Small intestine (tissue), 16 donors: Measurements from ENCODE around the gene ZNF410. TPM values are rescaled to one million over a fixed set of nuclear protein-coding genes. Genes with fewer than 3 reads are reported as not detected.
"Not testable (repeated sequence)": the region's sequence is repeated elsewhere in the genome, so short reads cannot be mapped to it uniquely, and the experiment has no call there.

Experiments used
- DNase-seq, 2 donors: peaks; one replicate each; pipeline versions ENCODE4 v3.0.0 to v3.0.0-alpha.2; 2013
- FAIRE-seq: peaks from 2 replicates; lab custom pipeline; 2012; peaks lifted over from hg19 to GRCh38; lab: Jason Lieb, UNC
- H3K27ac ChIP-seq, 3 donors: one replicate each; pipeline ENCODE4 v1.5.1; 2013; ENCODE audit warnings: low read length in 2 of 3, mild to moderate bottlenecking in 2 of 3, control low read depth in 1 of 3, inconsistent platforms in 1 of 3, low read depth in 1 of 3, moderate library complexity in 1 of 3
- H3K27me3 ChIP-seq, 3 donors: one replicate each; pipeline ENCODE4 v1.6.1; 2013; ENCODE audit warnings: low read length in 3 of 3, inconsistent platforms in 1 of 3; ENCODE audit not compliant: control insufficient read depth in 3 of 3, insufficient read depth in 3 of 3
- H3K36me3 ChIP-seq, 3 donors: one replicate each; pipeline ENCODE4 v1.6.1; 2013; ENCODE audit warnings: low read length in 3 of 3, inconsistent platforms in 1 of 3, low read depth in 1 of 3, mild to moderate bottlenecking in 1 of 3, moderate library complexity in 1 of 3; ENCODE audit not compliant: control insufficient read depth in 3 of 3, insufficient read depth in 2 of 3
- H3K4me1 ChIP-seq, 3 donors: one replicate each; pipeline ENCODE4 v1.6.1; 2013; ENCODE audit warnings: low read length in 2 of 3, inconsistent platforms in 1 of 3, low read depth in 1 of 3, mild to moderate bottlenecking in 1 of 3, moderate library complexity in 1 of 3; ENCODE audit not compliant: control insufficient read depth in 3 of 3, insufficient read depth in 2 of 3
- H3K4me3 ChIP-seq, 3 donors: one replicate each; pipeline ENCODE4 v1.5.1; 2013; ENCODE audit warnings: low read length in 3 of 3, control low read depth in 1 of 3, inconsistent platforms in 1 of 3, low read depth in 1 of 3, mild to moderate bottlenecking in 1 of 3, moderate library complexity in 1 of 3
- H3K9me3 ChIP-seq, 2 donors: one replicate each; pipeline ENCODE4 v1.6.1; 2013; ENCODE audit warnings: low read depth in 1 of 2, low read length in 1 of 2; ENCODE audit not compliant: control insufficient read depth in 2 of 2, insufficient read depth in 1 of 2
- WGBS, 3 donors: extraction: QIAGEN DNeasy Blood & Tissue Kit; methylation state at CpG; one replicate each; pipeline ENCODE4 v1.1.7; 2013; 5-methylcytosine and 5-hydroxymethylcytosine counted together
- long read RNA-seq, 10 donors: transcript quantifications; one replicate each; lab custom pipeline, GENCODE V29; 2026
- polyA plus RNA-seq, 4 donors: library from polyadenylated mRNA; stranded (reverse) in 3 of 4; unstranded in 1 of 4; fragments of 200-250 nt in 3 of 4; fragments of 120-200 nt in 1 of 4; gene quantifications; one replicate each; pipeline versions ENCODE4 v1.2.1 to v1.2.3, GENCODE V29; 2013
- donor health status: healthy with polysubstance abuse.
- donor health status: control.
- donor health status: control.
- donor health status: Bipolar disorder and iron deficiency.
- donor health status: healthy.

Gene ZNF410
- 10 to 100 TPM; 30.7 to 50.1 (median 36.7) TPM for polyA plus RNA-seq
- long read RNA-seq, donor 1, result 0 reads
- long read RNA-seq, donor 2, partial matches to known transcripts, result 0 of 3 reads
- long read RNA-seq, donor 2, other reads (novel, unspliced or antisense), result 0 of 3 reads
- long read RNA-seq, donor 3, partial matches to known transcripts, result 0 of 1 reads
- long read RNA-seq, donor 3, other reads (novel, unspliced or antisense), result 0 of 1 reads
- long read RNA-seq, donor 4, partial matches to known transcripts, result 0 of 1 reads
- long read RNA-seq, donor 4, other reads (novel, unspliced or antisense), result 0 of 1 reads
- long read RNA-seq, donor 5, partial matches to known transcripts, result 0 of 1 reads
- long read RNA-seq, donor 5, other reads (novel, unspliced or antisense), result 0 of 1 reads
- long read RNA-seq, donor 6, partial matches to known transcripts, result 0 of 4 reads
- long read RNA-seq, donor 6, other reads (novel, unspliced or antisense), result 0 of 4 reads
- long read RNA-seq, donor 7, result 0 reads
- long read RNA-seq, donor 8, partial matches to known transcripts, result 0 of 1 reads
- long read RNA-seq, donor 8, other reads (novel, unspliced or antisense), result 0 of 1 reads
- long read RNA-seq, donor 9, partial matches to known transcripts, result 0 of 1 reads
- long read RNA-seq, donor 9, other reads (novel, unspliced or antisense), result 0 of 1 reads
- long read RNA-seq, donor 10, partial matches to known transcripts, result 8 of 12 reads
- long read RNA-seq, donor 10, other reads (novel, unspliced or antisense), result 0 of 12 reads

DNA sequence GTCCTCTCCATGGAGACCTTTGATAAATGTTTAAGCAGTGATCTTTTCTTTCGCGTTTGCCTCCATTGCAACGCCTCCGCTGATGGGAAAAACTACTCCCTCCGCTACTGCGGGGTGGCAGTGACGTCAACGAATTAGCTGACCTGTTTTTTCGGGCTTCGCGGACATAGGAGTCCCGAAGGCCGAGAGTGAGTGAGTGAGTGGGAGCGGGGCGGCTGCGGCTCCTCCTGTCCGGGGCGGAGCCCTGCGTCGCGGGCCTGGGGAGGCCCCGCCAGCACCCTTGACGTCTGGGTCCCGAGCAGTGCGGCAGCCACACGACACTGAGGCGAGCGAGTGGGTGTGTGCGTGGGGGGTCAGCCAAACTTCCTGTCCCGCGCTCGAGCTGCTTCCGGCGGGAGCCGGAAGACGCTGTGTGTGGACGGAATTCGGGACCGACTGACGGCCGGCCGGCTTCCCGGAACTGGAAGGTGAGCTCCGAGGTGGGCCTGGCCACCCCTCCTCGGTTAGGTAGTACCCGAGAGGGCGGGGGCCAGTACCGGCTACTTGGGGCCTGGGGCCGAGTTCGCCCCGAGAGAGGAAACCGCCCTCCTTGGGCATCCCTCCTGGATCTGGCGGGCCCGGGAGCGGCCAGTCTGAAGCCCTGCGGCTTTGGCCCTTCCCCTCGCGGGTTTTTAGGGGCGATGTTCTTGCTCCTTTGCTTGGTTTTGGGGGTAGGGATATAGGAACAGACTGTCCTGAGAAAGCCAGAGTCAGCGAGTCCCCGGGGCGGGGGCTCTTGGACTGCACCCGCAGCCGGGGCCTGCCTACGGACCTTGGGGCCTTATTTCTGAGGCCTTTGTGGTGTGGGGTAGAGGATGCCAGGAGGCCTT, at the start of gene ZNF410:
Gene ZNF410, plus strand, starts transcription at position 411 of the 869 bp plus-strand sequence. CDS start 5,317 bp downstream, outside the sequence.
- H3K27me3 ChIP-seq, result no peaks in the 10 kb centered on the region
- no peaks in the 10 kb centered on the region for H3K36me3 ChIP-seq
- peak within 1 kb of the TSS; percentile 91 to 95 (median 93) for H3K27ac ChIP-seq
- peak within 1 kb of the TSS; percentile 80 to 95 (median 93) for H3K4me3 ChIP-seq
- 0% methylated on average over 61 to 65 of the region's 65 CpGs for WGBS, 3 donors
- FAIRE-seq (no peak), DNase-seq (peak; percentile 93 to 96)
- H3K9me3 ChIP-seq, result no peaks in the 10 kb centered on the region
- peaks cover 0 to 6% (median 4%) of the 10 kb centered on the region in 3 donors for H3K4me1 ChIP-seq

GRCh38 chr14:73838293-73839034, 48.2 kb upstream of the ZNF410 start:
- not testable (repeated sequence) for H3K4me3 ChIP-seq, H3K9me3 ChIP-seq, H3K27ac ChIP-seq, FAIRE-seq, H3K27me3 ChIP-seq, H3K4me1 ChIP-seq, H3K36me3 ChIP-seq, DNase-seq
- 92 to 96% (median 95%) methylated on average over 7 of the region's 7 CpGs for WGBS, 3 donors

DNA sequence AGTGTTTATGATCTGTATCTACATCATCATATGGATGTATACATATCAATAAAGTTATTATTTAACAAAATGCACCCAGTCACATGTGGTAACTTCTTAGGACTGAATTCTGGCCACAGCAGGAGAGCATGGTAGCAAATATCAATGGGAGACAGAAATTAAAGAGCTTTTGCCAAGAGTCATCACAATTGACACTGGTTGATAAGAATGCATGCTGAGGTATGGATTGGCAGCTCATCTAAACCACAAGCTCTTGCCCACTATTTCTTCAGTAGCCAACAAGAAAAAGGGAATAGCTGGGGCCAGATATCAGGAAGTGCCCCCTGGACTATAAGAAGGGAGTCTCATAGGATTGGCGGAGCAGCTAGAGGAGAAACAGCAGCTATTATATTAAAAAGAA, 44.5 kb upstream of the ZNF410 start:
- peaks cover 0 to 6% of the 10 kb centered on the region in 2 donors for H3K9me3 ChIP-seq
- DNase-seq (no peak), FAIRE-seq (no peak)
- H3K27ac ChIP-seq, result no peak overlapping the region
- no peaks in the 10 kb centered on the region for H3K27me3 ChIP-seq
- no peaks in the 10 kb centered on the region for H3K36me3 ChIP-seq
- 88 to 96% (median 95%) methylated on average over 1 of the region's 1 CpG for WGBS, 3 donors
- H3K4me1 ChIP-seq, result no peaks in the 10 kb centered on the region
- H3K4me3 ChIP-seq, result no peak overlapping the region

DNA sequence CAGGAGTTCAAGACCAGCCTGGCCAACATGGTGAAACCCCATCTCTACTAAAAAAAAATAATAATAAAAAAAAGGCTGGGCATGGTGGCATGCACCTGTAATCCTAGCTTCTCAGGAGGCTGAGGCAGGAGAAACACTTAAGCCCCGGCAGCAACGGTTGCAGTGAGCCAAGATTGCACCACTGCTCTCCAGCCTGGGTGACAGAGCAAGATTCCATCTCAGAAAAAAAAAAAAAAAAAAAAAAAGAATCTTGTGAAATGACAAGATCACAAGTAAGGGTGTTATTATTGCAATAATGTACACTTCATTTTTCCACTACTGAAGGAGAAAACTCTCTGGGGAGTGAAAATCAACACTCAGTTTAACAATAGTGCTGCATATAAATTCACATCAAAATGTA, 43.8 kb upstream of the ZNF410 start:
- Histone ChIP-seq H3K27me3 (no peaks in the 10 kb centered on the region), H3K4me3 (no peak overlapping the region), H3K36me3 (no peaks in the 10 kb centered on the region), H3K9me3 (peaks cover 0 to 6% of the 10 kb centered on the region in 2 donors), H3K27ac (no peak overlapping the region), H3K4me1 (no peaks in the 10 kb centered on the region)
- 89 to 91% (median 89%) methylated on average over 2 of the region's 2 CpGs for WGBS, 3 donors
- FAIRE-seq (no peak), DNase-seq (no peak)

DNA sequence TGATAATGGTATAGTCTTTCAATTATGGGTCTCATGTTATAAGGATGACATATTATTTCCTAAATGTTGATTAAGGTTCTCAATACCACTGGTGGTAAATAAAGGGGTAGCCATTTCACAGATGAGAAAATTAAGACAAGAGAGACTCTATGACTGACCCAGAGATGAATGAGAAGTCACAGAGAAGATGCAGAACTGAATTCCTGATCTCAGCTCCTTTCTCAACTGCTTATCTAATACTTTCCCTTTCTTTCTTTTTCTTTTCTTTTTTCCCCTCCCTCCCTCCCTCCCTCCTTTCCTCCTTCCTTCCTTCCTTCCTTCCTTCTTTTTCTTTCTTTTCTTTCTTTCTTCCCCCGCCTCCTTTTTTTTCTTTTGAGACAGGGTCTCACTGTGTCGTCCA, 43.4 kb upstream of the ZNF410 start:
- H3K36me3 ChIP-seq, result no peaks in the 10 kb centered on the region
- WGBS, 3 donors, result 72 to 79% (median 73%) methylated on average over 2 of the region's 2 CpGs
- DNase-seq (no peak), FAIRE-seq (no peak)
- H3K27me3 ChIP-seq, result no peaks in the 10 kb centered on the region
- H3K4me3 ChIP-seq, result no peak overlapping the region
- no peak overlapping the region for H3K27ac ChIP-seq
- H3K4me1 ChIP-seq, result no peaks in the 10 kb centered on the region
- peaks cover 0 to 6% of the 10 kb centered on the region in 2 donors for H3K9me3 ChIP-seq

DNA sequence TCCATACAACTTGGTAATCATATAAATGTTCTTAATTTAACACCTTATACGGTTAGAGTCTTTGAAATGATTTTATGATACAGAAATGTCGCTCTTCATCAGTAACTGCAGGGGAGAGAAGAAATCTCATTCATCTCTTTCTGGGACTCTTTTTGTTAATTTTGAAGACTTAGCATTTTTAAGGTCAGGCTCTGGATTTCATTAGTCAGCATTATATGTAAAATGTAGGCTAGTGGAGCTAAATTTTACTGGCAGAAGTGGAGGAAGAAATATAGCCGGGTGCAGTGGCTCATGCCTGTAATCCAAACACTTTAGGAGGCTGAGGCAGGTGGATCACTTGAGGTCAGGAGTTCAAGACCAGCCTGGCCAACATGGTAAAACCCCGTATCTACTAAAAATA, 39.7 kb upstream of the ZNF410 start:
- no peak overlapping the region for H3K27ac ChIP-seq
- H3K36me3 ChIP-seq, result no peaks in the 10 kb centered on the region
- peaks cover 0 to 18% (median 3%) of the 10 kb centered on the region in 3 donors for H3K4me1 ChIP-seq
- 84 to 93% (median 89%) methylated on average over 4 of the region's 4 CpGs for WGBS, 3 donors
- no peaks in the 10 kb centered on the region for H3K27me3 ChIP-seq
- DNase-seq (no peak), FAIRE-seq (no peak)
- H3K9me3 ChIP-seq, result peaks cover 0 to 6% of the 10 kb centered on the region in 2 donors
- H3K4me3 ChIP-seq, result no peak overlapping the region

DNA sequence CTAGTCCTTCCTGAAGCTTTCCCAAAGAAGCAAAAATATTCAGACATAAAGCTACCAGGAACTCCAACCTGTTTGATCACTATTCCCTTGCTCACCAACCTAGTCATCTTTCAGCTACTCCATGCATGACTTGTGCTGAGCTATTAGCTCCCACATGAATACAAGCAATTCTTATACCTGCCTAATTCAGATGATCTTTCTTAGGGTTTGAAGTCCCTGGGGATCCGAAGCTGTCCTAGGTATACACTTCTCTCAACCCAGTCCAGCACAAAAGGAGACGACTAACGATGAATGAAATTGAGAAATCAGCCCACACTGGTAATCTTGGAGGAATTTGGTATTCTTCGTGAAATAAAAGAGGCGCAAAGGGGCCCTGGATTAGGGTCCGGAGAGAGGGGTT, 35.7 kb upstream of the ZNF410 start:
- H3K4me3 ChIP-seq, result peak overlapping the region in 2 of 3 donors; percentile 65 to 70
- FAIRE-seq, result no peak

More for the DNA sequence above, 35.7 kb upstream of the ZNF410 start:
- Histone ChIP-seq H3K9me3 (peaks cover 0 to 3% of the 10 kb centered on the region in 2 donors), H3K27me3 (no peaks in the 10 kb centered on the region), H3K36me3 (no peaks in the 10 kb centered on the region), H3K27ac (peak overlapping the region; percentile 79 to 99 (median 91)), H3K4me1 (peaks cover 0 to 25% (median 3%) of the 10 kb centered on the region in 3 donors)
- WGBS, 3 donors, result 20 to 53% (median 28%) methylated on average over 6 of the region's 6 CpGs
- DNase-seq, result peak; percentile 49 to 50
